Breast epithelium (tissue), 3 donors: Measurements from ENCODE around the gene CPNE4.

Experiments used
- POLR2A ChIP-seq: fragments of 450-650 bp; IDR thresholded peaks from one replicate; pipeline ENCODE4 v1.6.1; 2016; ENCODE audit warnings: antibody characterized with exemption, mild to moderate bottlenecking, moderate library complexity
- POLR2AphosphoS5 ChIP-seq, 3 donors: sonication (generic); formaldehyde crosslinking; IDR thresholded peaks; one replicate each; pipeline ENCODE4 v1.6.1; 2017; ENCODE audit warnings: antibody characterized with exemption in 3 of 3
- TF ChIP-seq, protein P1 (sequence below), 3 donors: fragments of 450-650 bp; IDR thresholded peaks; one replicate each; pipeline ENCODE4 v1.5.1; 2016 to 2017; ENCODE audit warnings: antibody characterized with exemption in 3 of 3, mild to moderate bottlenecking in 3 of 3, moderate library complexity in 3 of 3

- TF ChIP-seq, protein P1, sequence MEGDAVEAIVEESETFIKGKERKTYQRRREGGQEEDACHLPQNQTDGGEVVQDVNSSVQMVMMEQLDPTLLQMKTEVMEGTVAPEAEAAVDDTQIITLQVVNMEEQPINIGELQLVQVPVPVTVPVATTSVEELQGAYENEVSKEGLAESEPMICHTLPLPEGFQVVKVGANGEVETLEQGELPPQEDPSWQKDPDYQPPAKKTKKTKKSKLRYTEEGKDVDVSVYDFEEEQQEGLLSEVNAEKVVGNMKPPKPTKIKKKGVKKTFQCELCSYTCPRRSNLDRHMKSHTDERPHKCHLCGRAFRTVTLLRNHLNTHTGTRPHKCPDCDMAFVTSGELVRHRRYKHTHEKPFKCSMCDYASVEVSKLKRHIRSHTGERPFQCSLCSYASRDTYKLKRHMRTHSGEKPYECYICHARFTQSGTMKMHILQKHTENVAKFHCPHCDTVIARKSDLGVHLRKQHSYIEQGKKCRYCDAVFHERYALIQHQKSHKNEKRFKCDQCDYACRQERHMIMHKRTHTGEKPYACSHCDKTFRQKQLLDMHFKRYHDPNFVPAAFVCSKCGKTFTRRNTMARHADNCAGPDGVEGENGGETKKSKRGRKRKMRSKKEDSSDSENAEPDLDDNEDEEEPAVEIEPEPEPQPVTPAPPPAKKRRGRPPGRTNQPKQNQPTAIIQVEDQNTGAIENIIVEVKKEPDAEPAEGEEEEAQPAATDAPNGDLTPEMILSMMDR (IDR thresholded peaks at IDR 0.05): no peak
- TF ChIP-seq POLR2AphosphoS5 (IDR thresholded peaks at IDR 0.05): no peak
- TF ChIP-seq POLR2A: no peak
Observed at GRCh38 chr3:131957980-131958379, 76.8 kb downstream of the CPNE4 start.
